ENCODE results near the gene TVP23C. TPM values are rescaled to one million over a fixed set of nuclear protein-coding genes. Genes with fewer than 3 reads are reported as not detected.
A peak's percentile ranks its signal among the peaks of the same experiment; 100 is the strongest.

Gene TVP23C
- total and polyA plus RNA-seq, 10 donors: 1.5 to 60.5 (median 22.9) TPM

DNA sequence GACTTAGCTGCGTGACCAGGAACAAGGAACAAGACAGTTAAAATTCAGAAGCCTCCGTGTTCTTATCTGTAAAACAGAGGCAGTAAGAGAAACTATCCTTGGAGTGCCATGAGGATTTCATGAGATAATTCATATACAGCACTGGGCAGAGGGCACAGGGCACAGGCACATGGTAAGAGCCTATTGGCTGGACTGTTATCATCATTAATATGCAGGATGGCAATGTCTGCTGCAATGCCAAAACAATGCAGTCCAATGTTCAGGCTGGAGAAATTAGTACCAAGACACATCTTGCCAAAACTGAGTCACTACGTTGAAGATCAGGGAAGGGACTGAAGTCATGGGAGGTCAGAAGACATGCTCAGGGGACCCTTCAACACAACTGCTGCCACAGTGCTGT lies 109.5 kb downstream of the TVP23C start:
- intact Hi-C loops (cut with DNase I; ENCODE audit: low total_unique reads): no loop called here
- Histone ChIP-seq H3K9me3 (peaks cover 0 to 15% (median 10%) of the 10 kb centered on the region in 8 donors), H3K4me3 (no peak overlapping the region), H3K27me3 (replicated peaks in 1 of 7) (no peaks in the 10 kb centered on the region), H3K4me1 (peaks cover 0 to 9% (median 0%) of the 10 kb centered on the region in 6 donors), H3K27ac (no peak overlapping the region), H3K36me3 (peaks cover 0 to 45% (median 0%) of the 10 kb centered on the region in 6 donors)
- WGBS, 5 donors: 71 to 96% (median 92%) methylated on average over 3 of the region's 3 CpGs
- no peak for DNase-seq
- no peak for TF ChIP-seq POLR2AphosphoS5 (IDR thresholded peaks at IDR 0.05)
- no peak for TF ChIP-seq POLR2A (IDR thresholded peaks at IDR 0.05)

- peaks cover 0 to 45% (median 0%) of the 10 kb centered on the region in 6 donors for H3K36me3 ChIP-seq
- WGBS, 5 donors: 62 to 80% (median 71%) methylated on average over 4 of the region's 4 CpGs
- peaks cover 0 to 15% (median 10%) of the 10 kb centered on the region in 8 donors for H3K9me3 ChIP-seq
- H3K4me1 ChIP-seq: peaks cover 0 to 9% (median 0%) of the 10 kb centered on the region in 6 donors
- H3K27ac ChIP-seq: peak overlapping the region in 1 of 8 donors; percentile 21
- intact Hi-C loops (cut with DNase I; ENCODE audit: low total_unique reads): no loop called here
- DNase-seq: no peak
- no peaks in the 10 kb centered on the region for H3K27me3 ChIP-seq (replicated peaks in 1 of 7)
- no peak overlapping the region for H3K4me3 ChIP-seq
- TF ChIP-seq CTCF (IDR thresholded peaks at IDR 0.05 in 8 of 11, conservative IDR thresholded peaks at IDR 0.05 in 3 of 11) (no peak), POLR2AphosphoS5 (IDR thresholded peaks at IDR 0.05) (no peak), POLR2A (IDR thresholded peaks at IDR 0.05) (no peak)
Observed at GRCh38 chr17:15453246-15453645, 110.0 kb downstream of the TVP23C start.

DNA sequence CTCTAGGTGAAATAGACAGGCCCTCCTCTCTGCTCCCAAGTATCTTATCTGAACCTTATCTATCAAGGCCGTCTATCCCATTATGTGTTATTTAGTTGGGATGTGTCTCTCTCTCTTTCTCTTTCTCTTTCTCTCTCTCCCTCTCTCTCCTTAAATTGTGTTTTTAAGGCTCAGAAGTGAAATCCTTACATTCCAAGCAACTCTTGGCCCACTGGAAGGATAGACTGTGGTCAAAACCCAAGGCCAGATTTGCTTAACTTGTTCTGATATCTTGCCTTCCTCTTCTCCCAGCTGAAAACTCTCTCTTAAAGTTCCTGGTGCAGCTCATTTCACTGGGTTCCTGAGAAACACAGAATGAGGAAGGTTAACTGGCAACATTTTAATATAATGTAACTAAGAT lies 110.5 kb downstream of the TVP23C start:
- intact Hi-C loops (cut with DNase I; ENCODE audit: low total_unique reads): no loop called here
- H3K27me3 ChIP-seq (replicated peaks in 1 of 7): no peaks in the 10 kb centered on the region
- DNase-seq: no peak
- TF ChIP-seq POLR2A (IDR thresholded peaks at IDR 0.05) (no peak), POLR2AphosphoS5 (IDR thresholded peaks at IDR 0.05) (no peak), CTCF (IDR thresholded peaks at IDR 0.05 in 8 of 11, conservative IDR thresholded peaks at IDR 0.05 in 3 of 11) (no peak)
- WGBS, 5 donors: 33 to 75% (median 61%) methylated on average over 1 of the region's 1 CpG
- peaks cover 0 to 9% (median 0%) of the 10 kb centered on the region in 6 donors for H3K4me1 ChIP-seq
- H3K36me3 ChIP-seq: peaks cover 0 to 45% (median 0%) of the 10 kb centered on the region in 6 donors
- H3K9me3 ChIP-seq: peaks cover 0 to 15% (median 10%) of the 10 kb centered on the region in 8 donors
- H3K27ac ChIP-seq: peak overlapping the region in 2 of 8 donors; percentile 3 to 21
- no peak overlapping the region for H3K4me3 ChIP-seq

Small RNA genes within 50 kb of the gene (small RNA-seq; reads per million reads assigned to genes)
- gene AC005838.1: 0 reads per million in 4 donors
- gene RF00090: 0 reads per million in 4 donors

Other genes starting within 250 kb of the TVP23C start
- gene TEKT3, start 221.9 kb downstream of the TVP23C start, total RNA-seq: 1 to 10 TPM in 2 of 7 donors, under 1 TPM in 3, not detected in 2; 0.27 to 2.2 (median 0.47) TPM
- gene TEKT3, start 221.9 kb downstream of the TVP23C start, polyA plus RNA-seq: under 1 TPM; 0.10 to 0.78 (median 0.27) TPM
- 10 to 100 TPM in 6 of 7 donors, 1 to 10 TPM in 1; 9.3 to 18.7 (median 14.2) TPM for gene CDRT4, start 95.9 kb downstream of the TVP23C start, total RNA-seq
- 10 to 100 TPM in 1 of 3 donors, 1 to 10 TPM in 2; 4.5 to 14.2 (median 9.3) TPM for gene CDRT4, start 95.9 kb downstream of the TVP23C start, polyA plus RNA-seq
- 1 to 10 TPM in 2 of 7 donors, under 1 TPM in 5; 0.33 to 1.4 (median 0.79) TPM for gene FBXW10B, start 56.2 kb upstream of the TVP23C start, total RNA-seq
- gene FBXW10B, start 56.2 kb upstream of the TVP23C start, polyA plus RNA-seq: under 1 TPM; 0.28 to 0.44 (median 0.29) TPM
- gene TRIM16, start 120.8 kb upstream of the TVP23C start, total RNA-seq: 10 to 100 TPM in 3 of 7 donors, 1 to 10 TPM in 4; 7.7 to 17.2 (median 10.0) TPM
- 1 to 10 TPM; 4.6 to 6.5 (median 5.3) TPM for gene TRIM16, start 120.8 kb upstream of the TVP23C start, polyA plus RNA-seq
- gene ZNF286A, start 136.3 kb upstream of the TVP23C start, total RNA-seq: 10 to 100 TPM; 13.1 to 24.9 (median 19.0) TPM
- gene ZNF286A, start 136.3 kb upstream of the TVP23C start, polyA plus RNA-seq: 1 to 10 TPM; 4.0 to 6.0 (median 4.5) TPM
- under 1 TPM in 2 of 7 donors, not detected in 5; 0.32 to 0.47 TPM for gene TBC1D26, start 168.8 kb upstream of the TVP23C start, total RNA-seq
- under 1 TPM; 0.05 to 0.29 (median 0.17) TPM for gene TBC1D26, start 168.8 kb upstream of the TVP23C start, polyA plus RNA-seq

Data from spleen (tissue), 11 donors.